Loucy (cell line): Measurements from ENCODE around the gene GJC1.

Experiments used
- EZH2phosphoT487 ChIP-seq: fragments of 200-600 bp; IDR thresholded peaks from 2 replicates; pipeline ENCODE4 v1.6.1; 2018; ENCODE audit warnings: antibody characterized with exemption, mild to moderate bottlenecking, moderate library complexity, borderline replicate concordance
- TF ChIP-seq, protein P1 (sequence below): fragments of 200-600 bp; sonication (generic); conservative IDR thresholded peaks from 2 replicates; pipeline ENCODE4 v1.5.1; 2014; ENCODE audit warnings: mild to moderate bottlenecking, antibody characterized with exemption, low read length

DNA sequence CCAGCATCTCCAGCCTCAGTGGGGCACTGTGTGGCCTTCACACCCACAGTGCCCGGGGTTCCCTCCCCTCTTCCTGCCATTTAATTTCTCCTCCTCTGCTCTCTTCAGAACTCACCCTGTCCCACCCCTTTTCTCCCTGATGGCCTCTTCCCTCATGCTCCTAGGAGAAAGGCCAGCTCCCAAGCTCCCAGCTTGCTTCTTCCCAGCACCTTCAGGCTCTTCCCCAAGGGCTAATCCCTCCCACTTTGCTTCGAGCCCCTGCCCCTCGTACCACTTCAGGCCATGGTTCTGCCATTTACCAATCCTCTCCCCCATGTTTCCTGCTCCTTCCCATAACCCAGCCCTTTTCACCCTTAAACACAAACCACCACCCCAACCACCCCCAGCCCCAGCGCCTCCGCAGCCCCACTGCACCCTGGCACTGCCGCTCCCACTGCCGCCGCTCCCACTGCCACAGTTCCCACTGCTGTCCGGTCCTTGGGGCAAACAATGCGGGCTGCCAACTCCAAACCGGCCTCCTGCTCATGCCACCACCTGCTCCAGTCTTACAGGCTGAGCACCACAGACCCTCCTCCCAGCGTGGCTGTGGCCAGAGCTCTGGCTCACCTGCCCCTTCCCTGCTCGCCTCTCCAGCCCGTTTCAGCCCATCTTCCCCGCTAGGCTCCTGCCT, 42.7 kb downstream of the GJC1 start:
- TF ChIP-seq, protein P1, sequence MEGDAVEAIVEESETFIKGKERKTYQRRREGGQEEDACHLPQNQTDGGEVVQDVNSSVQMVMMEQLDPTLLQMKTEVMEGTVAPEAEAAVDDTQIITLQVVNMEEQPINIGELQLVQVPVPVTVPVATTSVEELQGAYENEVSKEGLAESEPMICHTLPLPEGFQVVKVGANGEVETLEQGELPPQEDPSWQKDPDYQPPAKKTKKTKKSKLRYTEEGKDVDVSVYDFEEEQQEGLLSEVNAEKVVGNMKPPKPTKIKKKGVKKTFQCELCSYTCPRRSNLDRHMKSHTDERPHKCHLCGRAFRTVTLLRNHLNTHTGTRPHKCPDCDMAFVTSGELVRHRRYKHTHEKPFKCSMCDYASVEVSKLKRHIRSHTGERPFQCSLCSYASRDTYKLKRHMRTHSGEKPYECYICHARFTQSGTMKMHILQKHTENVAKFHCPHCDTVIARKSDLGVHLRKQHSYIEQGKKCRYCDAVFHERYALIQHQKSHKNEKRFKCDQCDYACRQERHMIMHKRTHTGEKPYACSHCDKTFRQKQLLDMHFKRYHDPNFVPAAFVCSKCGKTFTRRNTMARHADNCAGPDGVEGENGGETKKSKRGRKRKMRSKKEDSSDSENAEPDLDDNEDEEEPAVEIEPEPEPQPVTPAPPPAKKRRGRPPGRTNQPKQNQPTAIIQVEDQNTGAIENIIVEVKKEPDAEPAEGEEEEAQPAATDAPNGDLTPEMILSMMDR = no peak
- no peak for TF ChIP-seq EZH2phosphoT487
